LHCN-M2 (cell line): ENCODE results near the gene HTR6. TPM values are rescaled to one million over a fixed set of nuclear protein-coding genes. Genes with fewer than 3 reads are reported as not detected.
"Not testable (repeated sequence)": the region's sequence is repeated elsewhere in the genome, so short reads cannot be mapped to it uniquely, and the experiment has no call there.

Experiments
- DNase-seq: peaks from one replicate; pipeline ENCODE4 v3.0.0-alpha.2; 2012; ENCODE audit warnings: low read depth
- total RNA-seq: library from RNA; depleted of rRNA; stranded (reverse); fragments of >200 nt; gene quantifications from 2 replicates; pipeline ENCODE4 v1.2.3, GENCODE V29; 2014

The HTR6 gene
- total RNA-seq, 1 experiment from 2014 or later, result not detected

DNA sequence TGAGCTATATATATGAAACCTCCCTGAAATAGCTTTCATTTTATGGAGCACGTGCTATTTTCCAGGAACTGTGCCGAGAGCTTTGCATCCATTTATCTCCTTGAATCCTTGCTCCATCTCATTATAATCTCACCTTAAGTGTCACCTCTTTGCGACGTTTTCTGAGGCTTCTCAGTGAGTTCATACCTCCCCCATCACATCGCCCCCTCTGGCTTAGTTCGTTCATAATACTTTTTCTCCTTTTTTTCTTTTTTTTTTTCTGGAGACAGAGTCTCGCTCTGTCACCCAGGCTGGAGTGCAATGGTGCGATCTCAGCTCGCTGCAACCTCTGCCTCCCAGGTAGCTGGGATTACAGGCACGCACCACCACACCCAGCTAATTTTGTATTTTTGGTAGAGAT is 25.4 kb upstream of the HTR6 start:
- DNase-seq, result not testable (repeated sequence)

DNA sequence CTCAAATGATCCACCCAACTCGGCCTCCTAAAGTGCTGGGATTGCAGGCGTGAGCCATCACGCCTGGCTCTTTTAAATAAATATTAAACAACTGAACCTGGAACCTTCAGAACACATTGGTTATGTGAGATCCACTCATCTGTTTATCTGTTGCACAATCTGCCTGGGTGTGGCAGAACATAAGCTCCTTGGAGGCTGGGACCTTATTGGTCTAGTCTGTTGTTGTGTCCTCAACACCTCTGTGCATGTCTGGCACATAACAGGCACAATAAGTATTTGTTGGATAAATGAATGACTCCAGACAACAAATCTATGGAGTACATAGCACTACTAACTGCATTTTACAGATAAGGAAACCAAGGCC is 24.7 kb upstream of the HTR6 start:
- peak; percentile 50 for DNase-seq

DNA sequence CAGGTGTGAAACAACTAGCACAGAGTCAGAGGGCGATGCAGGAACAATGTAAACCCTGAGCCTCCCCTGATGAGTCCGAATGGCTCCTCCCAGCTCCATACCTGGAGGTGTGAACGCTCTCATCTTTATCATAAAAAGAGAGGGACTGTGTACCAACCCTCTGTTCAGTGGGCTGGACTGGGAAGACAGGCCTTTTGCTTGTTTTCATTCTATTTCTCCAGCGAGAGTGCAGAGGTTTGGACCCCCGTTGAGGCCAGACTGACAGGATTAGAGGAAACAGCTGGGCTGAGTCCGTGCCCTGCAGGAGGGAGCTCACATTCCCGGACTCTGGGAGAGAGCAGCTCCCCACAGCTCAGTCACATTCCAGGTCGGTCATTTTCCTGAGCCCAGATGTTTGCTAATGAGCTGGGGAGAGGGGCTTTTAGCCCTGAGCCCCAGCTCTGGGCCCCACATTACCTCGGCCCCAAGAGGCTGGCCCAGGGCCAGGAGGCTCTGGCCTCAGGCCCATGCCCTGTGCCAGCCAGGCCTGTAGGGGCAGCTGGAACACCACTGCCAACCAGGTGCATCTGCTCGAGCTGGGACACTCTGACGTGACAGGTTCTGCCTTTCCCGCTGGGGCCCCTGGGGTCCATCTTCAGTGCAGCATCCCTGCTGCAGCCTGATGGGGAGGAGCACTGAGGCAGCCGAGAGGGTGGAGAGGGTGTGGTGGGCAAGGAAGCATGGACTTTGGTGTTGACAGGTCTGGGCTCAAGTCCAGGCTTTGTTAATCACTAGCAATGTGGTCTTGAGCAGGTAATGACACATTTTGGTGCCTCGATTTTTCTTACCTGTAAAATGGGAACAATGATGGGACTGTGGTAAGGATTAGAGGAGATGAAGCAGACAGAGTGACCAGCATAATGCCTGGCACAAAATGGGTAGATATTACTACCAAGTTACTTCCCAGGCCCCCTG is 24.0 kb upstream of the HTR6 start:
- DNase-seq, result peak; percentile 62

DNA sequence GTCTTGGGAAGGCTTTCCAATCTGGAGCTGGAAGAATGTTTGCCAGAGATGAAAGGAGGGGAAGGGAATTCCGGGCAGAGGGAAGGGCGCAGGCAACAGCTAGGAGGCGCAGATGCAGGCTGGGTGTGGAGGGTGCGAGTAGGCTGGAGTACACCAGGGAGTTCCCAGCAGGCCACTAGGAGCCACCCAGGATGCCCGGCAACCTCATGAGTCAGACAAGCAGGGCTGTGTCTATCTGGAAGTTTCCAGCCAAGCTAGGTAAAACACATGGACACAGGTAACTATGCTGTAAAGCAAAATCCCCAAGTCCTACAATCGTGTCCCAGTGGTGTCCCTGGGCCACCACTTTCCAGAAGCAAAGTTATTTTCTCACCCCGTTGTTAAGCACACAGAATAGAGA is 21.6 kb upstream of the HTR6 start:
- DNase-seq, result no peak

DNA sequence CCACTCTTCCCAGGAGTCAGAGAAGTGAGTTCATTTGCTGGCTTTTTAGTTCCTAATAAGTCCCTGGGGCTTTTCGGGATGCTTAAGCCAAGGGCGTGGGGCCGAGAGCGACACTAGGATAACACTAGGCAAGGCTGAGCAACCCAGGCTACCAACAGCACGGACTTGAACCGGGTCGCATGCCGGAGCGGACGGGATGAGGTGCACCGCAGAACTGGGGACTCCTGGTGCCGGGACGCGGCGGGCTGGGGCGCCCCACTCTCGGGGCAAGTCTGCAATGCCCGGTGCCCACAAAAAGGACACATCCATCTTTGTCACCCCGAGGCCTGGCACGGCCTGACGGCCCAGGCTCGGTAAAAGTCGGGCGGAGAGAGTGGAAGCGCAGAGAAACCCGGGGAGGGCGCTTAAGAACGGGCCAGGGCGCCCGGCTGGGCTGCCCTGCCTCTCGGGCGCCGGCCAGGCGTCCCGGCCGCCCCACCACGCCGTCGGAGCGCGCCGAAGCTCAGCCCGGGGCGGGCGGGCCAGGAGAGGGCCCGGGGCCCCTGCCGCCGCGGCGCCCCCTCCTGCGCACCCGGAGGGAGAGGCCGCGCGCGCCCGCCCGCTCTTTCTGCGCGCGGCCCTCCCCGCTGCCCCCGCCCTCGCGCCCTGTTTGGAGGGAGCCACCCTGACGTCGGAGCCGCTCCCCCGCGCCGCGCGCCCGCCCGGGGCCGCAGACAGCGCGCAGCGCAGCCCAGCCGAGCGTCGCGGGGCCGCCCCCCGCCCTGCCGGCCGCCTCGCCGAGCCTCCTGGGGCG is 20.9 kb upstream of the HTR6 start, which contains the start of gene NBL1:
Gene NBL1 (plus strand): TSS at position 710 of the 793 bp plus-strand sequence. CDS start 10,720 bp downstream, outside the sequence.
- DNase-seq, result no peak

DNA sequence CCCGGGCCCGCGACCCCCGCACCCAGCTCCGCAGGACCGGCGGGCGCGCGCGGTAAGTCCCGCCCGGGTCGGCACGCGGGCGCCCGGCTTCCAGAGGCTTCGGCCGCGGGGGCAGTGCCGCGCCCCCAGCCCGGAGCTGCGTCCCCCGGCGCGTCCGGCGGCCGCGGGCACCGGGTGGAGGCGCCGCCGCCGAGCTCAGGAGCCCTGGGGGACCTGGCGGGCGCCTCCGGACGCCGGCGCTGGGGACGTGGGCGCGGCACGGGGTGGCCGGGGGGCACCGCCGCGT is 20.3 kb upstream of the HTR6 start:
- no peak for DNase-seq

DNA sequence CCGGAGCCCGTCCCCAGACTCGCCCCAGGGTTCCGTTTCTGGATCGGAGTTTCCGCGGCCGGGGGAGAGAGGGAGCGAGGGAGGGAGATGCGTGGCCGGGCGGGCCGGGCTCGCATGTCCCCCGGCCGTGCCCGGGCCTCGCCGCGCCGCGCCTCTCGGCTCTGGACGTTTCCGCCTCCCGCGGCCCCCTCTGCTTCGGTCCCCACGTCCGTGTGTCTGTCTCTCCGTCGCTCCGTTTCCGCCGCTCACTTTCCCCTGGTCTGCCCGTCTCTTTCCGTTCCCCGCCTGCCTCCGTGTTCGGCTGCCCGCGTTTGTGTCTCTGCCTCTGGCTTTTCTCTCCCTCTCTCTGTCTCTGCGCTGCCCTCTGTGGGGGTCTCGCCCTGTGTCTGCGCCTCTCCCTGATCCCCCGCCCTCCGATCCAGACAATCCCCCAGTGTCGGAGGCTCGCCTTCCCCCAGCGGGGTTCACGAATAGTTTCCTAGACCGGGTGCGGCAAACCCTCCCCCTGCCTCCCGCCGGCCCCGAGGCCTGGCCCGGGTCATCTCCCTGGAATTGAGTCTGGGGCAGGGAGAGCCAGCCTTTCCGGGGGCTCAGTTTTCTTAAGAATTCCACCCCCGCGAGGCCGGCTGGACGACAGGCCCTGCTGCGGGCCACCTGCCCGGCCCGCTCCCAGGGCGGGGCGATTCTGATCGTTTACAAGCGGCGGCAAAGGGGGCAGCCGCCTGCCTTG is 19.8 kb upstream of the HTR6 start:
- no peak for DNase-seq

DNA sequence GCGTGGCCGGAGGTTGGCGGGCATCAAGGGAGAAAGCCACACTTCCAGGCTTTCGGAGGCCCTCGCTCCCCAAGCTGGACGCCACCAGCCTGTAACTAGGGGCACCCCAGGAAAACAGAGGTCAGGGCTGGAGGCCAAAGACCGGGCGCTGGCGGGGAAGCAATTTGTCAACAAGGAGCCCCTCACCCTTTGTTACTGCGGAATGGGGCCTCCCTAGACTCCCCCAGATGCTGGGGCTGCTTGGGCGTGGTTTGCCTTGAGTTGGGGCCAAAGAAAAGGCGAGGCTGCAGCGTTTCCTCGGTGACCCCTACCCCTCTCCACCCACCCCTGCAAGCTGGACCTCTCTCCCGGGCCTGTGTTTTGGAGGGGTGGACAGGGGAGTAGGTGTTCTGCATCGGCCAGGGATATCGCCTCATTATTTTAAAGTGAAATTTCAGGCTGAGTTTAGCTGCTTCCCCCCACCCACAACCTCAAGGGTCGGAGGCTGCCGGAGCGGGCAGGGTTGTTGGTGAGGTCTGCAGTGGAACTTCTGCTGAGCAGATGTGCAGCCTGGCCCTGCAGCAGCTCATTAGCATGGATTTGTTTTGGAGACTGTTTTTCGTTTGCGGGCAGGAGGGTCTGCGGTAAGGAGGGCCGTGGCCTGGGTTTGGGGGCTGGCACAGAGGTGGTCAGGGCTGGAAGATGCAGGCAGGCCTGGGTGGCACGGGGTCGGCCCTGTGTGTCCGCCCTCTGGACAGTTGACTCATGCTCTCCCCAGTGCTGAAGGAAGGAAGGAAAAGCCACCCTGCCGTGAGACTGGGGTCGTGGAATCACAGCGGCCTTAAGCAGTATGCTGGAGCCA is 19.0 kb upstream of the HTR6 start:
- no peak for DNase-seq

DNA sequence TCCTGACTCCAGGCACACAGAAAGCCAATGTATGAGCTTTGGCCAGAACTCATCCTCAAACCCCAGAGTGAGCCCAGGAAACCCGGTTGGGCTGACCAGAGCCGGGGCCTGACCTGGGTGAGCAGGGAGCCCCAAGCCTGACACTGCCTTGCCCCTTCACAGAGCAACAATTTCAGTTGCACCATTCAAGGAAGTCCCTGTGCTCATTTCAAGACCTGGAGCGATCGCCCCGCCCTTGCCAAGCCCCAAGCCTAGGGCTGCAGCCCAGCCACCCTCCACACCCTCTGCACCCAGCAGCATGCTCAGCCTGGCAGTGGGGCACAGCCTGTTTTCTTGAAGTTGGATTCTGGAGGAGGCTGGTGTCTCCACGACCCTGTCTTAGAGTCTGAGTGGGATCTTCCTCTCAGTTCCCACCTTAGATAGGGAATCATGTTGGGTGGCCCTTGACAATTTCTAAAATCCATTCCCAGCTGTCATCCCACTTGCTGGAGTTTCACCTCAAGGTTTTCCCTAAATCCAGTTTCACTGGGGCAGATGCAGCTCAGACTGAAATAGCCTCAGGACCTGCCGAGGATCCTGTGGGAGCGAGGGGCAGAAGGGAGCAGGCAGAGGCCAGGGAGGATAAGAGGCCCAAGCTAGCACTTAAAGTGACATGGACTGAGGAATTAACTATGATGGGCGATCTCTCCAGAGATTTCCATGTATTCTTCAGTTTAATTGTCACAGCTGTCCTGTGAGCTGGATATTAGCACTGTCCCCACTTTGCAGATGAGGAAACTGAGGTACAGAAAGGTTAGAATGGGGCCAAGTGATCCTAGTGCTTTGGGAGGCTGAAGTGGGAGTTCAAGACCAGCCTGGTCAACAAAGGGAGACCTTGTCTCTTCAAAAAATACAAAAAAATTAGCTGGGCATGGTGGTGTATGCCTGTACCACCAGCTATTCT is 18.0 kb upstream of the HTR6 start:
- DNase-seq, result no peak

DNA sequence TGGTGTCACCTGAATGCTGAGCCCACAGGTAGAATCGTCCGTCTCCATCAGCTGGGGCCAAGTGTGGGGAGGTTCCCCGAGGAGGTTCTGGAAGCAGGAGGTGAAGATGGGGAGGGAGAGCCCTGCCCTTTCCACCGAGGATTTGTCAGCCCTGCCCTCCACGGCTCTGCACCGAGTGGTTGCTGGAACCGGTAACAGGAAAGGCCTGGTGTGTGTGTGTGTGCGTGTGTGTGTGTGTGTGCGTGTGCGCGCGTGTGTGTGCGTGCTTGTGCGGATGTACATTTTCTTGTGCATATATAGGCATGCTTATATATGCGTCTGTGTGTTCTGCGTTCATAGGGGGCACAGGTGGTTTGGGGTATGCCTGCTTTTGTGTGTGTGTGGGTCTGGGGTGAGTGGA is 17.0 kb upstream of the HTR6 start:
- DNase-seq, result no peak

DNA sequence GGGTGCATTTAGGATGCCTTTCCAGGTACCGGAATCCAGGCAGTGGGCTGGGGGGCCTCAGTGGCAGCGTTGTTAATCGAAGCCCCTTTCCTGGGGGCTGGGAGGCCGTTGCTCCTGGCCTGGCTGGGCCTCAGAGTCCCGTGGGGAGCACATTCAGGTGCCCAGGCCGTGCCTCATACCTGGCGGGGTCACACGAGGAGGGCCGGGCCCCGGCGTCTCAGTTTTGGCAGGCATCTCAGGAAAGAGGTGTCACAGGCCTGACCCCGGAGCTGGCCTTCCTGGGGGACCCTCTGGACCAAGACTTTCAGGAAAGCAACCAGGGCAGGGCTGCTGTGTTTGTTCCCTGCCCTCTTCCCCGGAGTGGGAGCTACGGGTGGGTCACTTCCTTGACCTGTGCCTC is 16.4 kb upstream of the HTR6 start:
- no peak for DNase-seq

DNA sequence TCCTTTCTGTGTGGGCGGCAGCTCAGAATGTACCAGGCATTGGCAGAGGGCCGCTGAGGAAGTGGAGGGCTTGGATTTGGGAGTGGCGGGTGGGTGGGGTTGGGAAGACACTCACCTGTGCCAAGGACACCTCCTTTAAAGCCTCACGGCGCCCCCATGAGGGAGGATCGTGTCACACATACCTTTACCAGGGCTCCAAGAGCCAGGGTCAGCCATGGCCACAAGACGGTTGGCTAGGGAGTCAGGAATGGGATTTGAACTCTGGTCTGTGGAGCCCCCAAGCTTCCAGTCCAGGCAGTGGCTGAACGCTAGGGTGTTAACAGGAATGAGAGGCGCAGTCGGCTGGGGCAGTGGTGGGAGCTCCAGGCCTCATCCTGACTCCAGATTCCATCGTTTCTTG is 16.0 kb upstream of the HTR6 start:
- no peak for DNase-seq

DNA sequence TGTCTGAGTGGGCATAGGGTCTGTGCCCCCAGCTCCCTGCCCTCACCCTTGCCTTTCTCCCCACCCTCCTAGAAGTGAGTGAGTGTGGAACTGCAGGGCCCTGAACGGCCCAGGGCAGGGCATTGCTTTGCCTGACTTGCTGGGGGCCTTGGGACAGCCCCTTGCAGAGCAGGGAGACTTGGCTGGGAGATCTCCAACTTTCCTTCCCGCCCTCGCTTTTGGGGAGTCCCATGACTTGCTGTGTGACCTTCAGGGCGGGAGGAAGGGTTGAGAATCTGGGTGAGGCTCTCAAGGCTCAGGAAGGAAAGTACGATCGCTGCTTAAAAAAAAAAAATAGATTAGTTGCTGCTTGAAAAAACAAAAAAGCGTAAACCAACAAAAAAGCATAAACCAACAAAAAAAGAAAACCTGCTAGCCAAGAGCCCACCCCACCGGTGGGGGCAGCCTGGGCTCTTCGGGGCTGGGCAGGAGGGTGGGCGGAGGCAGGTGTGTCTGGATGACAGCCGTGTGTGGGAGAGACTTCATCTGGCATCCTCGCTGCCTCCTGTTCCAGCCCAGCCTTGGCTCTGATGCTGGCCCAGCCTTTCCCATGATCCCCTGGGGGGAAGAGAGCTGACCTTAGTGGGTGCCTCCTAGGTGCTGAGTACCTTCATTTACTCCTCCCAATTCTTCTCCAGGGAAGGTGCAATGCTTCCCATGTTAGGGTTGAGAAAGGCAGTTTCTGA is 14.1 kb upstream of the HTR6 start:
- DNase-seq, result no peak

DNA sequence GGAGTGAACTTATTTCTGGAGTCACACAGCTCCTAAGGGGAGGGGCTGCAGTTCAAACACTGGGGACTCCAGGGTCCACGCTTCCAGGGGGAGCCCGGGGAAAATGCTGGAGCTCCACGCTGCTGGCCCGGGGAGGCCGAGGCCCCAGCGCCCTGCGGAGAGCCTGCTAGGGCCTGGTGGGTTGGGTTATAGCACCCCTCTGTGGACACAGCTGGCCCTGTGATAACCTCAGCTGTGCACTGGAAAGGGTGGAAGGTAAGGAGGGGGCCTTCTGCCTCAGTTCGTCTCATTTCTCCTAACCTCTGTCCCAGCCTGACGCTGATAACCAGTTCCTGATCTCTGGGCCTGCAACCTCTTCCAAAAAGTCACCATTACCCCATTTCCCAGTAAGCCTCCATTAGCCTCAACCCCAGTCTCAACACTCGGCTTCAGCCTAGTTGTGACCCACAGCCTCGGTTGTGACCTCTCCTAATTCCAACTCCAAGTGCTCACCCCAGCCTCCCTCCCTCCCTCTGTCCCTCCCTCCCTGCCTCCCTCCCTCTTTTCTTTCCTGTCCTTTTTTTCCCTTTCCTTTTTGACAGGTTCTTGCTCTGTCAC is 13.4 kb upstream of the HTR6 start:
- peak; percentile 27 for DNase-seq

DNA sequence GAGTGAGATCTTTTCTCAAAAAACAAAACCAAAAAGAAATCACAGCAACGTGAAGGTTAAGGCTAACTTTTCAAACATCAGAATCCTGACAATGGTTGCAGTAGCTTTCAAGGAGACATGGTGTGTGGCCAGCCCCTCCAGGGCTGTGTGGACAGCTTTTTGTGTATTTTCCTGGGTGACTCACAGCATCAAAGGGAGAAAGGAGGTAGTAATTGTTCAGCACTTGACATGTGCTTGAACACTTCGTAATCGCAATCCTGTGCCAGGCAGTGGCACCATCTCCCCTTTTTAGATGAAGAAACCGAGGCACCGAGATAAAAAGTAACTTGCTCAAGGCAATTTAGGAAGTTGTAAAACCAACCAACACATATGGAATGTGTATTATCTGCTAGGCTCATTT is 10.3 kb upstream of the HTR6 start:
- DNase-seq, result no peak

DNA sequence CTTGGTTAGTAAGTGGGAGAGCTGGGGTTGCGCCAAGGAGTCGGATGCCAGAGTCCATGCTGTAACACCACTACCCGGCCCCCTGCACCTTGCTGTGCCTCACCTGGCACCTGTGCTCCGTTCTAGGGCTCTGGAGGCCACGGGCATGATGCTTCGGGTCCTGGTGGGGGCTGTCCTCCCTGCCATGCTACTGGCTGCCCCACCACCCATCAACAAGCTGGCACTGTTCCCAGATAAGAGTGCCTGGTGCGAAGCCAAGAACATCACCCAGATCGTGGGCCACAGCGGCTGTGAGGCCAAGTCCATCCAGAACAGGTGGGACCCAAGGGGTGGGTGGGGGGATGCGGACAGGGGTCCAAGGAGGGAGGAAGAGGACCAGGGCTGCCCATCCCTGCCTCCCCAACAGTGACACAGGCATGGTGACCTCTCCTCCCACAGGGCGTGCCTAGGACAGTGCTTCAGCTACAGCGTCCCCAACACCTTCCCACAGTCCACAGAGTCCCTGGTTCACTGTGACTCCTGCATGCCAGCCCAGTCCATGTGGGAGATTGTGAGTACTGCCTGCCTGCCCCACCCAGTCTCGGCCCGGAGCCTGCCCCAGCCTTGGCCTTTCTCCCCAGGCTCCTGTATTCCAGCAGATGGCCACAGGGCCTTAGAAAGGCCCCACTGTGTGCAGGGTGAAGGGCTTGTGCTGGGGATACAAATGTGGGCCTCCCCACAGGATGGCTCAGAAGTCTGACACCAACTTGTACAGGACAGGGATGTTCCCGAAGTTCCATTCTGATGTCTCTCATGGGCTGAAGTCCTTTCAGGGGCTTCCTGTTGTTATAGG is 9.6 kb upstream of the HTR6 start:
- no peak for DNase-seq

DNA sequence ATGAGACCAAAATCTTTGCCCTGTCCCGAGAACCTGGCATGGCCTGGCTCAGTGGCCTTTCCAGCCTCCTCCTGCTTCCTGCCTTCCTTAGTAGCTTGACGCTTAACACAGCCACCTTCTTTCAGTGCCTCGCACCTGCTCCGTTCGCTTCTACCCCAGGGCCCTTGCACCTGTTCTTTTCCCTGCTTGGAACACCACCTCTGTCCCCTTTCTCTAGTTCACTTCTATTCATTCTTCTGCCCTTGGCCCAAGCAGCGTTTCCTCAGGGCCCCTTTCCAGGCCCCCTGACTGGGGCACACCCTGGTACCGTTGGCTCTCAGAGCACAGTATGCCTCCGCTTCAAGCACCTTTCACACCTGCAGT is 9.0 kb upstream of the HTR6 start:
- DNase-seq, result no peak

DNA sequence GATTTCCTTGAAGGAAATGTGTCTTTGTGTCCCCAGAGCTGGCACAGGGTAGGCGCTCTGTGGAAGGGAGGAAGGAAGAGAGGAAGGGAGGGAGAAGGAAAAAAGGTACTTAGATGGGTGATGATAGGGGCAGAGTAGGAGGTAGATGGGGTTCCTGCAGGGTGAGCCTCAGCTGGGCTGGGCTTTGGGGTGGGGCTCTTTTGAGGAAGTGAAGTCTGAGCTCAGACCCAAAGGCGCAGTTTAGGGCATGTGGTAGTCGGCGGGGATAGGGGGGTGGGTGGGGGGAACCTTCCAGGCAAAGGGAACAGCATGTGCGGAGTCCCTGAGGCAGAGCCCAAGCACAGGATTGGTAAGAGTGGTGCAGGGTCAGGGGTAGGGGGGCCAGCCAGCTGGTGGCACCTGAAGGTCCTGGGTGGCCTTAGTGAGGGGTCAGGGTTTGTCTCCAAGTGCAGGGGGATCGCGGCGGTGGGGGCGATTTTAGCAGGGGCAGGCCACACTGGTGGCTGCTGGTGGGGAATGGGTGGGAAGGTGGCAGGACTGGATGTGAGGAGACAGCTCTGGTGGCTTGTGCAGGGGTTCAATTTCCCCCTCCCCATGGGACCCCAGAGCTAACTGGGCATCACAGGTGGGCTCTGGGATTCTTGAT is 8.4 kb upstream of the HTR6 start:
- no peak for DNase-seq
